Gastroesophageal sphincter (tissue), 4 donors: Measurements from ENCODE around the gene SLC4A8. TPM values are rescaled to one million over a fixed set of nuclear protein-coding genes. Genes with fewer than 3 reads are reported as not detected.
"Not testable (repeated sequence)": the region's sequence is repeated elsewhere in the genome, so short reads cannot be mapped to it uniquely, and the experiment has no call there.

ENCODE experiments used
- ATAC-seq: fragments of 150-250 bp; one replicate; pipeline ENCODE4 v1.9.1; 2016; ENCODE audit warnings: mild to moderate bottlenecking, moderate library complexity
- H3K27ac ChIP-seq, 4 donors: fragments of 200-600 bp; sonication (generic) in 3 of 4; 1 replicate in 3 of 4; 2 replicates in 1 of 4; pipeline ENCODE4 v1.5.1; 2016 to 2019
- H3K27me3 ChIP-seq: fragments of 200-600 bp; sonication (generic); one replicate; pipeline ENCODE4 v1.5.1; 2019
- H3K36me3 ChIP-seq, 2 donors: fragments of 200-600 bp; sonication (generic); one replicate each; pipeline ENCODE4 v1.5.1; 2019; ENCODE audit warnings: control low read depth in 1 of 2
- H3K4me1 ChIP-seq, 3 donors: fragments of 200-600 bp; sonication (generic); 1 replicate in 2 of 3; 2 replicates in 1 of 3; pipeline ENCODE4 v1.5.1; 2016 to 2019; ENCODE audit warnings: control low read depth in 2 of 3
- H3K4me3 ChIP-seq, 2 donors: fragments of 200-600 bp; sonication (generic); one replicate each; pipeline ENCODE4 v1.5.1; 2019; ENCODE audit warnings: mild to moderate bottlenecking in 1 of 2, moderate library complexity in 1 of 2
- H3K9me3 ChIP-seq, 3 donors: fragments of 200-600 bp; sonication (generic); one replicate each; pipeline ENCODE4 v1.5.1; 2017 to 2019; ENCODE audit warnings: control low read depth in 2 of 3
- CTCF ChIP-seq, 4 experiments: fragments of 200-600 bp in 2 of 4; fragments of 450-650 bp in 2 of 4; sonication (generic) in 1 of 4; IDR thresholded peaks; one replicate each; pipeline ENCODE4 v1.5.1; 2017 to 2019; ENCODE audit warnings: antibody characterized with exemption in 4 of 4, mild to moderate bottlenecking in 2 of 4, moderate library complexity in 2 of 4
- EP300 ChIP-seq: sonication (generic); formaldehyde crosslinking; IDR thresholded peaks from one replicate; pipeline ENCODE4 v1.6.1; 2017; ENCODE audit warnings: antibody characterized with exemption, mild to moderate bottlenecking
- POLR2A ChIP-seq, 2 donors: fragments of 450-650 bp; IDR thresholded peaks; one replicate each; pipeline ENCODE4 v1.6.1; 2017; ENCODE audit warnings: antibody characterized with exemption in 2 of 2, mild to moderate bottlenecking in 2 of 2, moderate library complexity in 1 of 2
- POLR2AphosphoS5 ChIP-seq: sonication (generic); formaldehyde crosslinking; IDR thresholded peaks from one replicate; pipeline ENCODE4 v1.6.1; 2017; ENCODE audit warnings: antibody characterized with exemption
- WGBS, 2 donors: methylation state at CpG; one replicate each; pipeline ENCODE4 v1.1.5; 2018; ENCODE audit warnings: low coverage in 1 of 2; 5-methylcytosine and 5-hydroxymethylcytosine counted together
- total RNA-seq, 4 donors: library from RNA; depleted of rRNA; stranded (reverse); fragments of >200 nt; gene quantifications; one replicate each; pipeline ENCODE4 v1.1.0, GENCODE V29; 2016

The SLC4A8 gene
- total RNA-seq, 4 donors from 2014 or later, result 0.27 to 5.3 (median 0.76) TPM

GRCh38 chr12:51508285-51508684, 83.7 kb downstream of the SLC4A8 start:
- H3K4me1 ChIP-seq, result no peaks in the 10 kb centered on the region
- no peaks in the 10 kb centered on the region for H3K27me3 ChIP-seq
- no peak for TF ChIP-seq CTCF (IDR thresholded peaks at IDR 0.05)
- no peak for TF ChIP-seq EP300
- TF ChIP-seq POLR2AphosphoS5, result no peak
- no peak for TF ChIP-seq POLR2A (IDR thresholded peaks at IDR 0.05)
- no peaks in the 10 kb centered on the region for H3K9me3 ChIP-seq
- no peak overlapping the region for H3K4me3 ChIP-seq
- 69 to 70% methylated on average over 5 of the region's 5 CpGs for WGBS, 2 donors
- ATAC-seq, result no peak
- no peaks in the 10 kb centered on the region for H3K36me3 ChIP-seq
- H3K27ac ChIP-seq, result no peak overlapping the region

- no peak for TF ChIP-seq POLR2A (IDR thresholded peaks at IDR 0.05)
- TF ChIP-seq POLR2AphosphoS5, result no peak
- TF ChIP-seq CTCF (IDR thresholded peaks at IDR 0.05), result no peak
- no peak for TF ChIP-seq EP300
- 87 to 92% methylated on average over 6 to 7 of the region's 7 CpGs for WGBS, 2 donors
These were observed 87.1 kb downstream of the SLC4A8 start for GRCh38 chr12:51511546-51512260.

GRCh38 chr12:51512438-51512837, 87.8 kb downstream of the SLC4A8 start:
- ATAC-seq, result no peak
- Histone ChIP-seq H3K4me1 (no peaks in the 10 kb centered on the region), H3K27me3 (no peaks in the 10 kb centered on the region), H3K27ac (no peak overlapping the region), H3K4me3 (no peak overlapping the region), H3K36me3 (no peaks in the 10 kb centered on the region), H3K9me3 (no peaks in the 10 kb centered on the region)
- 76% methylated on average over 2 of the region's 2 CpGs; no CpG with 5 or more reads in 1 of the 2 donors for WGBS, 2 donors
- no peak for TF ChIP-seq POLR2A (IDR thresholded peaks at IDR 0.05)
- TF ChIP-seq EP300, result no peak
- no peak for TF ChIP-seq CTCF (IDR thresholded peaks at IDR 0.05)
- TF ChIP-seq POLR2AphosphoS5, result no peak

More at GRCh38 chr12:51511546-51512260, 87.1 kb downstream of the SLC4A8 start:
- no peaks in the 10 kb centered on the region for H3K4me1 ChIP-seq
- H3K4me3 ChIP-seq, result no peak overlapping the region
- H3K27ac ChIP-seq, result no peak overlapping the region
- H3K36me3 ChIP-seq, result no peaks in the 10 kb centered on the region
- H3K9me3 ChIP-seq, result no peaks in the 10 kb centered on the region
- no peak for ATAC-seq
- no peaks in the 10 kb centered on the region for H3K27me3 ChIP-seq

GRCh38 chr12:51515037-51515436, 90.4 kb downstream of the SLC4A8 start:
- not testable (repeated sequence) for H3K36me3 ChIP-seq, H3K4me3 ChIP-seq, H3K27me3 ChIP-seq, H3K27ac ChIP-seq, ATAC-seq, H3K4me1 ChIP-seq, H3K9me3 ChIP-seq
- WGBS, 2 donors, result 86 to 91% methylated on average over 4 of the region's 4 CpGs

- Histone ChIP-seq H3K27me3 (no peaks in the 10 kb centered on the region), H3K27ac (no peak overlapping the region), H3K4me1 (no peaks in the 10 kb centered on the region), H3K4me3 (no peak overlapping the region), H3K36me3 (no peaks in the 10 kb centered on the region), H3K9me3 (no peaks in the 10 kb centered on the region)
- ATAC-seq, result no peak
- WGBS, 2 donors, result 77 to 86% methylated on average over 3 of the region's 3 CpGs
- TF ChIP-seq POLR2A (IDR thresholded peaks at IDR 0.05) (no peak), EP300 (no peak), CTCF (IDR thresholded peaks at IDR 0.05) (no peak), POLR2AphosphoS5 (no peak)
These were observed 92.7 kb downstream of the SLC4A8 start for GRCh38 chr12:51517316-51517715.
